ENCODE results near the gene SMPDL3A. TPM values are rescaled to one million over a fixed set of nuclear protein-coding genes. Genes with fewer than 3 reads are reported as not detected.

Gene SMPDL3A
- total and polyA plus RNA-seq, 2 of the 8 experiments (the other 6 are each of a cell fraction or from before 2014, with no cell fraction given) = 3.5 to 3.9 TPM

GRCh38 chr6:122740091-122740490 is 49.0 kb upstream of the SMPDL3A start:
- ChIA-PET POLR2A (ENCODE audit: partially characterized antibody) (interaction anchor here (0.6 kb wide), 1 partner anchor 25 kb away, joined by 3 read pairs; no protein-coding TSS in a partner anchor), CTCF (ENCODE audit: partially characterized antibody) (interaction anchor here (0.7 to 8.7 kb wide), 11 partner anchors 10 to 249 kb away, joined by 3 to 103 read pairs (median 3); partner anchors contain the start of gene SMPDL3A)
- DNase-seq (ENCODE audit: low read depth in 1 of 2, low spot score in 2 of 2) = no peak
- Histone ChIP-seq H2BK12ac (ENCODE audit: low read depth, low read length) (no peak overlapping the region), H3K9ac (replicated peaks in 1 of 4; ENCODE audit: extremely low read depth in 1 of 4, low read depth in 3 of 4, low read length in 3 of 4) (no peak overlapping the region), H4K91ac (replicated peaks; ENCODE audit: insufficient read length, low read length) (no peak overlapping the region), H3K56ac (replicated peaks; ENCODE audit: insufficient read length, low read depth, low read length) (no peak overlapping the region), H2BK15ac (ENCODE audit: low read length) (no peak overlapping the region), H2AFZ (ENCODE audit: low read length) (no peak overlapping the region), H3K36me3 (ENCODE audit: control insufficient read depth in 2 of 4, insufficient read depth in 4 of 4, low read length in 3 of 4) (no peaks in the 10 kb centered on the region), H3K4ac (replicated peaks; ENCODE audit: insufficient read length, low read depth, low read length) (no peak overlapping the region), H3K4me3 (ENCODE audit: extremely low read depth in 1 of 4, insufficient read depth in 2 of 4, low read depth in 3 of 4, low read length in 4 of 4) (no peak overlapping the region), H3K14ac (ENCODE audit: insufficient read length) (no peak overlapping the region), H3K79me1 (ENCODE audit: low read depth, low read length) (no peaks in the 10 kb centered on the region), H4K5ac (ENCODE audit: insufficient read length, low read depth, low read length) (no peak overlapping the region), H4K8ac (ENCODE audit: extremely low read depth, insufficient read depth, low read length) (no peak overlapping the region), H3K27ac (ENCODE audit: low read depth, low read length) (no peak overlapping the region), H3K9me3 (ENCODE audit: insufficient read depth in 2 of 2, low read depth in 1 of 2, low read length in 1 of 2) (no peaks in the 10 kb centered on the region; a peak in 1 of 4 replicates), H2BK20ac (ENCODE audit: low read length) (no peak overlapping the region), H3K23ac (ENCODE audit: insufficient read length) (no peak overlapping the region), H3K4me1 (replicated peaks in 1 of 4; ENCODE audit: control insufficient read depth in 3 of 4, insufficient read depth in 4 of 4, low read length in 3 of 4) (peaks cover 0 to 4% (median 0%) of the 10 kb centered on the region in 4 experiments; a peak in 1 of 7 replicates), H3K79me2 (ENCODE audit: control insufficient read depth in 1 of 2, insufficient read depth in 2 of 2, low read length in 2 of 2) (no peaks in the 10 kb centered on the region), H2AK5ac (ENCODE audit: low read depth, low read length) (no peak overlapping the region), H3K23me2 (ENCODE audit: low read depth, low read length) (no peaks in the 10 kb centered on the region), H3K18ac (ENCODE audit: extremely low read depth, low read length) (no peak overlapping the region), H2BK120ac (replicated peaks; ENCODE audit: low read depth, low read length) (no peak overlapping the region), H3K27me3 (replicated peaks in 1 of 4; ENCODE audit: control insufficient read depth in 3 of 4, extremely low read depth in 1 of 4, insufficient read depth in 3 of 4, low read length in 3 of 4) (no peaks in the 10 kb centered on the region), H3K4me2 (ENCODE audit: insufficient read depth in 1 of 2, low read depth in 2 of 2, low read length in 2 of 2) (no peak overlapping the region), H4K20me1 (replicated peaks in 1 of 2; ENCODE audit: control insufficient read depth in 1 of 2, insufficient read depth in 2 of 2, low read length in 2 of 2) (no peaks in the 10 kb centered on the region), H2BK5ac (ENCODE audit: low read depth, low read length) (no peak overlapping the region)
- 97% methylated on average over 2 of the region's 2 CpGs; no CpG with 5 or more reads in 1 of the 2 experiments for WGBS, 2 experiments (ENCODE audit: extremely low coverage in 1 of 2, insufficient coverage in 1 of 2, insufficient read length in 1 of 2, insufficient replicate concordance in 2 of 2, low coverage in 1 of 2, low lambda C conversion rate in 2 of 2, missing lambda C conversion rate in 1 of 2)
- TF ChIP-seq NRF1 (IDR thresholded peaks at IDR 0.05; ENCODE audit: low read depth, low read length) (no peak), SIN3A (conservative IDR thresholded peaks at IDR 0.05 in 1 of 2, IDR thresholded peaks at IDR 0.05 in 1 of 2; ENCODE audit: low read depth in 1 of 2, low read length in 2 of 2) (no peak), HDAC6 (IDR thresholded peaks at IDR 0.05; ENCODE audit: low read depth, low read length) (no peak), TCF12 (IDR thresholded peaks at IDR 0.05; ENCODE audit: low read depth, low read length) (no peak), ATF2 (IDR thresholded peaks at IDR 0.05; ENCODE audit: low read length) (no peak), KDM5A (IDR thresholded peaks at IDR 0.05; ENCODE audit: low read length) (no peak), JUN (IDR thresholded peaks at IDR 0.05; ENCODE audit: low read depth, low read length) (no peak), MAX (IDR thresholded peaks at IDR 0.05) (no peak), SP1 (IDR thresholded peaks at IDR 0.05; ENCODE audit: low read depth, low read length) (no peak), CHD1 (IDR thresholded peaks at IDR 0.05; ENCODE audit: low read depth, low read length) (no peak), RXRA (IDR thresholded peaks at IDR 0.05; ENCODE audit: insufficient read depth, low read depth, low read length) (no peak), GTF2F1 (IDR thresholded peaks at IDR 0.05; ENCODE audit: borderline replicate concordance, low read depth, low read length) (no peak)
- no peak for FAIRE-seq

All from H1 (cell line).